GM19452 (cell line): ENCODE data around the gene PNPLA4.

Source experiments
- ATAC-seq: cut with Tn5 transposase; IDR thresholded peaks from one replicate; pipeline ENCODE4 v1.9.1; 2021; ENCODE audit not compliant: unreplicated experiment

Gene PNPLA4, protein sequence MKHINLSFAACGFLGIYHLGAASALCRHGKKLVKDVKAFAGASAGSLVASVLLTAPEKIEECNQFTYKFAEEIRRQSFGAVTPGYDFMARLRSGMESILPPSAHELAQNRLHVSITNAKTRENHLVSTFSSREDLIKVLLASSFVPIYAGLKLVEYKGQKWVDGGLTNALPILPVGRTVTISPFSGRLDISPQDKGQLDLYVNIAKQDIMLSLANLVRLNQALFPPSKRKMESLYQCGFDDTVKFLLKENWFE

GRCh38 chrX:7927259-7928167 is at the start of gene PNPLA4:
Gene PNPLA4 (minus strand): TSS chrX:7927413. CDS start chrX:7926119, 1,294 bp downstream.
- peak; percentile 89 for ATAC-seq

DNA sequence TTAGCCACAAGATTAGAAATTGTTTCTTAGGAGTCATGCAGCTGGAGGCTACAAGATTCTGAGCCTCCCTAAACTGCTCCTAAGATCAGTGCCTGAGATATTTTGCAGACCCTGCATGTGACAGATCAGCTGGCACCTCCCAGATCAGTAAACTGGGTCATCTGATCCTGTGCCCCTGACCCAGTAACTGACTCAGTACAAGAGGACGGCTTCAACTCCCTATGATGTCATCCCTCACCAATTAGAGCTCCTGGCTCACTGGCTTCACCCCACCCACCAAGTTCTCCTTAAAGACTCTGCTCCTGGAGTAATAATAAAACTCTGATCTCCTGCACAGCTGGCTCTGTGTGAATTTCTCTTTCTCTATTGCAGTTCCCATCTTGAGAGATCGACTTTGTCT is 45.4 kb upstream of the PNPLA4 start:
- ATAC-seq, result no peak

DNA sequence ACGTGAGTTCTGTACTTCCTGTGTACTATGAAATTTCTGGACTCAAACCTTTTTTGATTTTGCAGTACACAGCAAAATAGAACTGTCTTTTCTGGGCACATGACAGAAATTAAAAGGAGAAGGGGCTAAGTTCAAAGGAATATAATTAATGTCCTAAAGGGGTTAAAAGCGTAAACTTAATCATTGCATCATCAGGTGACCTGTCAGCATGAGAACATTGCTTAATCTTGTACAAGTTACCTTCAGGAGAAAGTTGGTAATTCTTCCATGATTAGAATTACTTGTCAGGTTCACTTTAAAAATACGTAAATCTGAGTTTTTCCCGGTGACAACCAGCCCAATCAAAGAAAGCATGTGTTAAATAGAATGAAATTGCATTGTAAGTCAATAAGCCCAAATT is 43.2 kb upstream of the PNPLA4 start:
- ATAC-seq, result no peak

DNA sequence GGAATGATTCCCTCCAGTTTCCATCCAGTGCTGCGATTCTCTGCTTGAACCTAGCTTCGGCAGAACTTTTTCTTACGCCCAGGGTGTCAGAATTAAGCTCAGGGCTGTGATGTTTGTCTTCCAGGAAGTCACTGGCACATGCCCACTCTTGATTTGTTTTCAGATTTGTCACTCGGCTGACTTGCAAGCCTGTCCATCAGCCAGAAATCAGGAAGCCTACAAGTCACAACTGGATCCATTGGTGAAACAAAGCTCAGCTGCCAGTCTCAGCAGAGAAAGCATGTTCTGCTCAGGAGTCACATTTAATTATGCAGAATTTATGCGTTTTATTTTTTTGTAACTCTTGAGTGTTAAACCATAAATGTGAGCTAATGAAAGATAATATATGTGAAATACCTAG is 38.2 kb upstream of the PNPLA4 start:
- no peak for ATAC-seq

DNA sequence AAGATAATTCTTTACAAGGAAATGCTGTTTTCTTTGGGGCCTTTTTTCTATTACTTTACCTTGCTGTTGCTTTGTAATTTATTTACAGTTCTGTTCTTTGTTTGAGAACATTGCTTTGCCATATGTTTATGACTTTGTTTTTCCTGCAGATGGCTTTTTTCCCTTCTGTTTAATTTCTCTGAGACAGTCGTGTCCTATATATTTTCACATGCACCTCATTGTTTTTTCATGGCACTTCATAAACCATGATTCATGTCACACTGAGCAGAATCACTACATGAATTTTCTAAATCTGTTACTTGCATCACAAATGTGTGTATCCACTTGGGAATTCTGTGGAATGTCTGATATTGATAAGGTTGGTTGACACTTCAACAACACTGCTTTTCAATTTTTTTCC is 33.0 kb upstream of the PNPLA4 start:
- ATAC-seq, result no peak

GRCh38 chrX:7953446-7953845 is 26.2 kb upstream of the PNPLA4 start:
- ATAC-seq, result no peak

- ATAC-seq, result peak; percentile 81
These were observed 23.7 kb upstream of the PNPLA4 start for GRCh38 chrX:7950865-7951264.

GRCh38 chrX:7948483-7948882 is 21.3 kb upstream of the PNPLA4 start:
- no peak for ATAC-seq

- ATAC-seq, result no peak
These were observed 19.7 kb upstream of the PNPLA4 start for GRCh38 chrX:7946960-7947359.

GRCh38 chrX:7943600-7944245 is 16.5 kb upstream of the PNPLA4 start:
- ATAC-seq, result no peak

DNA sequence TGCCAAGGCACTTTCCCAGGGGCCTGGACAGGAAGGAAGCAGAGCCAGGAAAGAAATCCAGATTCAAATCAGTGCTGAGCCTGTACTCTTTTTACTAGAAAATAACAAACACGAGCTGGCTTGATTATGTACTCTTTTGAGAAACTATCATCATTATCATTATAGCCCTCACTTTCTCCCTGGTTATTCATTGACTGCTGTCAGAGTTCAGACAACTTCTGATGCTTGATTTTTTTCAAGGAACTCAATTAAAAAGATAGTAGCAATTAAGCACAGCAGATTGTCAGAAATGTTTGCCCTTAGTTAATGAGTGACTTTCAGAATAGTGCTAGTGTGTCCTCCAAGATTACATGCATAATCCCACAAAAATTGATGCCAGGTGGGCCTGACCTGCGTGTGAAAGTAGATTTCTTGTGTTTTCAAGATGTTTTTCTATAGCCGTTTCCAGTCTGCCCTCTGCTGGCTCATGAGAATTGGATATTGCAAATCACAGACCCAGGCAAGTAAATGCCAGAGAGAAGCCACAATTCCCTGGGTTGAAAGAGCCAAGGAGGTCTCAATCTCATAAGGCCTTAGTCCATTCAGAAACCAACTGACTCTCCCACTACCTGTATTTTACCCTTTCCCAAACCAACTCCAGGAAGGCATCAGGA is 14.3 kb upstream of the PNPLA4 start:
- no peak for ATAC-seq

DNA sequence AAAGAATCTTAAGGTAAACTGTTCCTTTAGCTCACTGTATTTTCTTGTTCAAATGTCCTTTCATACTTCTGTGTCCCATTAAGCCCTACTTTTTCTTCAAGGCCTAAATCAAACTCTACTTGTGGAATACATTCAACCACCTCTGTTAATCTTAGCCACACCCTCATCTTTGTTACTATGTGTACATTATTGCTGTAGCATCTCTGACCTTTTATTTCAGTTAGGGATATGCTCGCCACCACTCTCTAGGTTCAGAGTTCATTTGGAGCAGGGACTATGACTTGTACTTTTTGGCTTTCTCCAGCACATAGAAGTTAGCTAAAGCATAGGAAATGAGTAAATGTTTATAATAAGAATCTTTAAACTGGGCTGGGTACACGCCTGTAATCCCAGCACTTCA is 6.8 kb upstream of the PNPLA4 start:
- no peak for ATAC-seq

DNA sequence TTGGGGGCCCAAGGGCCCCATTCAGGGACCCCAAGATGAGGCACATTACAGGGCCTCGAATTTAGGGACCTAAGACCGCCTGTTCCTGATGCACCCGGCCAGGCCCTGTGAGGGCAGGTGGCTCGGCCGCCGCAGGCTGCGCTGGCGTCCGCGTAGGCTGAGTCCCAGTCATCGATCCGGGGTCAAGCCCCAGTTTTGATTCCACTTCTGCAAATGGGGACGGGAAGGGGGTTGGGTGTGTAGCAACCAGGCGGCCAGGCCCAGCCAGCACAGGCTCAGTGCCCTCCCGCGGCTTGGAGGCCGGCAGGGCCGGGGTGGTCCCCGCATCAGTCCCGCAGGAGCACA is 327 bp downstream of the PNPLA4 start:
- ATAC-seq, result peak; percentile 61

DNA sequence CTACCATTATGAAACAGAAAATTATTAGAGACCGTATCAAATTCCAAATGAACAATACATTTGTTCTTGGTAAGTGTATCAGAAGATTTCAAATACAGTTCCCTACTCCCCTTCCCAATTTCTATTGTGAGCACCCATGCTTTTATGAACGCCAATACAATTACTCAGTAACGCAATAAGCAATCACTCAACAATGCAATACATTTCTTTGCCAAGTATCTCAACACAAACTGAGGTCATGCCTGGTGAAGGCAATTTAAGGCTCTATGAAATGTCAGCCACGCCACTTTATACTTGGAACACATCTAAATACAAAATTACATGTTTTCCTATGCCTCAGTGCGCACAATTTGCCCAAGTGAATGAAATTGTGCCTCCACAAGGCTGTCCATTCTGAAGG is 712 bp downstream of the PNPLA4 start:
- ATAC-seq, result no peak

GRCh38 chrX:7925867-7926472 is 1.2 kb downstream of the PNPLA4 start:
- ATAC-seq, result no peak

DNA sequence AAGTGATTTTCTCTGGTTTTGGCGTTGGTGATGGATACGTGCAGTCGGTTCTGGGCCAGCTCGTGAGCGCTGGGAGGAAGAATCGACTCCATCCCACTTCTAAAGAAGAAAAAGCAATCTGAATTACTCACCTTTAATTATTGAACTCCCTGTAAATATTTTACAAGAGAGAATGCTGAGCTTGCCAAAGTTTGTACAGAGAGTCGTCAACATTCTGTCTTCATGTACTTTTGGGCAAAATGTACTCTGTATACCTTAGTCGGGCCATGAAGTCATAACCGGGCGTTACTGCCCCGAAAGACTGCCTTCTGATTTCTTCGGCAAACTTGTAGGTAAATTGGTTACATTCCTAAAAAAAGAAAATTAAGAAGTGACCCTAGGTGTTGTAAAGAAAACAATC is 5.5 kb downstream of the PNPLA4 start:
- ATAC-seq, result no peak

GRCh38 chrX:7908821-7909220 is 18.4 kb downstream of the PNPLA4 start:
- no peak for ATAC-seq

DNA sequence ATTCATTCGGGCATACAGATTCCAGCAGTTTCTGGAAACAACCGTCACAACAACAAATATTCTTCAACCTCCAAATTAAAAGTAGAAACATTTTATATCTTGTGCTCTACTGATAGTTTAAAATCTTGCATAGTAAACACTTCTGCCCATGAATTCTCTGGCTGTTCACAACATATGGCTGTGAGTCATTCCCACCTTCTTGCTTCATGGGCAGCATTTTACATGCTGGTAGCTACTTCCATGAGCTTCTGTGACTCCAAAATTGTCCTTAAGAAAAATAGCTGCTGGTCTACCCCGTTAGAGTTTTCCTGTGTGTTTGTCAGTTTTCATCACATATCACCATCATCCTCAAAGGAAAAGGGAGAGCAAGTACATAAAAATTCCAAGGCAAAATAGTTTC is 22.7 kb downstream of the PNPLA4 start:
- ATAC-seq, result no peak

GRCh38 chrX:7891928-7892327 is 35.3 kb downstream of the PNPLA4 start:
- ATAC-seq, result no peak

GRCh38 chrX:7889680-7890079 is 37.5 kb downstream of the PNPLA4 start:
- no peak for ATAC-seq

DNA sequence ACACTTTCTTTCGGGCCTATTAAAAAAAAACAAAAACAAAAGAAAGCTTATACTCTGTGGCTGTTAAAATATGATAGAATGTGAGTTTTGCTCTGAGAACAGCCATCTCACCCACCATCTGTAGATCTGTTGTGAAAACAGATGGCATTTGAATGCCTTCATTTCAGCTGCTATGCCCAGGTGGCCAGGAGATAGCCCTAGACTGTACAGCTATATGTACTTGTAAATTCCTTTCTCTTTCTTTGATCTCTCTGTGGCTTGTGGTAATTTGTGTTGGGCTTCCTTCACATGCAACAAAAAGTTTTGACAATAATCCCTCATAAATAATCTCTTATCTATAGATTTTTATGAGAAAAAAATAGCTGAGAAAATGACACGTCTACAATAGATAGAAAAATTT is 38.1 kb downstream of the PNPLA4 start:
- ATAC-seq, result no peak
